ENCODE results near the gene TYMS.

The TYMS gene

GRCh38 chr18:657311-658000 lies at the start of gene TYMS:
TYMS (plus strand) TSS chr18:657653; CDS start chr18:657743, 90 bp downstream.
- DNase-seq, result peak; percentile 48

- no peak for DNase-seq
These were observed 49.5 kb upstream of the TYMS start for GRCh38 chr18:607930-608329.

- DNase-seq, result no peak
These were observed 47.1 kb upstream of the TYMS start for GRCh38 chr18:610214-610928.

- DNase-seq, result no peak
These were observed 45.3 kb upstream of the TYMS start for GRCh38 chr18:612156-612555.

GRCh38 chr18:614193-614592 lies 43.3 kb upstream of the TYMS start:
- DNase-seq, result no peak

- no peak for DNase-seq
These were observed 42.3 kb upstream of the TYMS start for GRCh38 chr18:615092-615521.

GRCh38 chr18:615773-616172 lies 41.7 kb upstream of the TYMS start:
- no peak for DNase-seq

GRCh38 chr18:616380-616995 lies 41.0 kb upstream of the TYMS start:
- DNase-seq, result peak; percentile 0

- no peak for DNase-seq
These were observed 39.4 kb upstream of the TYMS start for GRCh38 chr18:617970-618504.

- no peak for DNase-seq
These were observed 38.8 kb upstream of the TYMS start for GRCh38 chr18:618618-619017.

GRCh38 chr18:621291-622043 lies 36.0 kb upstream of the TYMS start:
- no peak for DNase-seq

GRCh38 chr18:622289-622688 lies 35.2 kb upstream of the TYMS start:
- no peak for DNase-seq

GRCh38 chr18:623761-624620 lies 33.5 kb upstream of the TYMS start:
- peak; percentile 8 for DNase-seq

- DNase-seq, result no peak
These were observed 30.2 kb upstream of the TYMS start for GRCh38 chr18:627231-627630.

- DNase-seq, result no peak
These were observed 27.9 kb upstream of the TYMS start for GRCh38 chr18:629269-630150.

- DNase-seq, result no peak
These were observed 25.9 kb upstream of the TYMS start for GRCh38 chr18:631560-631959.

- DNase-seq, result no peak
These were observed 22.9 kb upstream of the TYMS start for GRCh38 chr18:634551-635045.

- DNase-seq, result no peak
These were observed 22.3 kb upstream of the TYMS start for GRCh38 chr18:635171-635570.

- no peak for DNase-seq
These were observed 16.2 kb upstream of the TYMS start for GRCh38 chr18:641224-641623.

- no peak for DNase-seq
These were observed 13.0 kb upstream of the TYMS start for GRCh38 chr18:644395-645004.
